GM12801 (cell line): ENCODE data around the gene CRIP3.

Experiments used
- CTCF ChIP-seq: IDR thresholded peaks from one replicate; pipeline ENCODE4 v1.5.1; 2011; ENCODE audit warnings: control low read depth; ENCODE audit not compliant: insufficient read length; ENCODE audit errors: extremely low read depth

CRIP3 gene

GRCh38 chr6:43335469-43335868, 26.8 kb upstream of the CRIP3 start:
- TF ChIP-seq CTCF = no peak

GRCh38 chr6:43334466-43335095, 26.0 kb upstream of the CRIP3 start:
- no peak for TF ChIP-seq CTCF

GRCh38 chr6:43331891-43332290, 23.3 kb upstream of the CRIP3 start:
- no peak for TF ChIP-seq CTCF

- no peak for TF ChIP-seq CTCF
Observed at GRCh38 chr6:43331470-43331869, 22.8 kb upstream of the CRIP3 start.

GRCh38 chr6:43328528-43328927, 19.9 kb upstream of the CRIP3 start:
- TF ChIP-seq CTCF = no peak

GRCh38 chr6:43325876-43326275, 17.2 kb upstream of the CRIP3 start:
- TF ChIP-seq CTCF = no peak

GRCh38 chr6:43318011-43318410, 9.4 kb upstream of the CRIP3 start:
- TF ChIP-seq CTCF = no peak
